HFF-Myc (cell line): ENCODE results near the gene SPEF1.
A peak's percentile ranks its signal among the peaks of the same experiment; 100 is the strongest.

ENCODE experiments used
- DNase-seq: peaks from one replicate; pipeline ENCODE4 v3.0.0-alpha.2; 2011; ENCODE audit warnings: low read depth; ENCODE audit errors: extremely low read depth
- H3K4me3 ChIP-seq: replicated peaks from 2 replicates; pipeline ENCODE4 v1.5.1; 2011; ENCODE audit warnings: low read depth, mild to moderate bottlenecking, control low read depth, low read length
- TF ChIP-seq, protein P1 (sequence below): IDR thresholded peaks from 2 replicates; pipeline ENCODE4 v1.5.1; 2012; ENCODE audit warnings: mild to moderate bottlenecking, low read depth, low read length, control low read depth; ENCODE audit errors: missing control alignments

The SPEF1 gene

DNA sequence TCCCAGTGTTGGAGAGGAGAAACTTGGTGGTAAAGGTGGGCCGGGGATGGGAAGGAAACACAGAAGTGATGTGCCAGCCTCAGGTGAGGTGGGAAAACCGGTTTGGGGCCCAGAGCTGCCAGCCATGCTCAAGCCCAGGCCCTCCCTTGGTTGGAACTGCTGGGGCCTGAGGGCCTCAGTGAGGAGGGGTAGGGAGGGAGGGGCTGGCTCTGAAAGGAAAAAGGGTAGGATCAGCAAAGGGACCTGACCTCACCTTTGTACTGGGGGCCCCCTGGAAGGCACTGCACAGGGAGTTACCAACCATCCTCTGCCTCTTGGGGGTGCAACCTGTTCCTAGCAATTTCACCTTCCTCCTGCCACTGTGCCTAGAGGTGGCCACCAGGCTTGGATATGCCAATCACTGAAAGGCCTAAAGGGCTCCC is 1.8 kb upstream of the SPEF1 start:
- TF ChIP-seq, protein P1, sequence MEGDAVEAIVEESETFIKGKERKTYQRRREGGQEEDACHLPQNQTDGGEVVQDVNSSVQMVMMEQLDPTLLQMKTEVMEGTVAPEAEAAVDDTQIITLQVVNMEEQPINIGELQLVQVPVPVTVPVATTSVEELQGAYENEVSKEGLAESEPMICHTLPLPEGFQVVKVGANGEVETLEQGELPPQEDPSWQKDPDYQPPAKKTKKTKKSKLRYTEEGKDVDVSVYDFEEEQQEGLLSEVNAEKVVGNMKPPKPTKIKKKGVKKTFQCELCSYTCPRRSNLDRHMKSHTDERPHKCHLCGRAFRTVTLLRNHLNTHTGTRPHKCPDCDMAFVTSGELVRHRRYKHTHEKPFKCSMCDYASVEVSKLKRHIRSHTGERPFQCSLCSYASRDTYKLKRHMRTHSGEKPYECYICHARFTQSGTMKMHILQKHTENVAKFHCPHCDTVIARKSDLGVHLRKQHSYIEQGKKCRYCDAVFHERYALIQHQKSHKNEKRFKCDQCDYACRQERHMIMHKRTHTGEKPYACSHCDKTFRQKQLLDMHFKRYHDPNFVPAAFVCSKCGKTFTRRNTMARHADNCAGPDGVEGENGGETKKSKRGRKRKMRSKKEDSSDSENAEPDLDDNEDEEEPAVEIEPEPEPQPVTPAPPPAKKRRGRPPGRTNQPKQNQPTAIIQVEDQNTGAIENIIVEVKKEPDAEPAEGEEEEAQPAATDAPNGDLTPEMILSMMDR = no peak
- H3K4me3 ChIP-seq = peak overlapping the region; percentile 72
- DNase-seq = no peak

DNA sequence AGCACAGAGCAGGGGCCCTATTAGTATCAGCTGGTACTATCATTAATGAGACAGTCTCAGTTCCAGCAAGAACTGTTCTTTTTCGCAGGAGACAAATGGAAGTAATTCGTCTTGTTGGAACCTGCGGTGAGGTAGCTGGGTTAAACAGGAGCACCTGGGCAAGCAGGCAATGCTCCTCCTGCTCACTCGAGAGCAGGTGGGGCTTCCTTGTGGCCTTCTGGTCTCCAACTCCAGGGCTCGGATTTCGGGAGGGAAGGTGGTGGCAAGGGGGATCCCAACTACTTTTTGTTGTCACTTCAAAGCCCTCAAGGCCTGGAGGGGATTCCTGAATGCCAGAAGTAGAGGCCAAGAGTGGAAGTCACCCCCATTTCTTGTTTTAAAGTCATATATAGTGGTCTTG is 1.3 kb upstream of the SPEF1 start:
- DNase-seq = no peak
- TF ChIP-seq, protein P1 = no peak
- no peak overlapping the region for H3K4me3 ChIP-seq

DNA sequence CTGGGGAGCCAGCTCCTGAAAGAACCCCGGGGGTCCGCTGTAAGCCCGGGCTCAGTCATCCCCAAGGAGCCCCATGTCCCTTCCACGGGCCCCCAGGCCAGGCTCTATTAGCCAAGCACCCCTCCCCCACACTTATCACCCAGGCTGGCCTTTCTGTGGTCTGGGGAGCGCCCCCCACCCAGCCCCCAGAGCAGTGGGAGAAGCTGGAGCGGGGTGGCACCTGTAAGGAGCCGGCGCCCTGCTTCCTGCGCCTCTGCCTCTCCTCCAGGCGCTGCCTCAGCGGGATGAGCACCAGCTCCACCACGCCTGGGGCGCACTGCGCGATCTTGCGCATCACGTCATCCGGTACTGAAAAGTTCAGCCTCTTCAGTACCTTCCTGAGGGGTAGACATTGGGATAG is 2.3 kb downstream of the SPEF1 start:
- no peak overlapping the region for H3K4me3 ChIP-seq
- TF ChIP-seq, protein P1 = no peak
- DNase-seq = no peak

DNA sequence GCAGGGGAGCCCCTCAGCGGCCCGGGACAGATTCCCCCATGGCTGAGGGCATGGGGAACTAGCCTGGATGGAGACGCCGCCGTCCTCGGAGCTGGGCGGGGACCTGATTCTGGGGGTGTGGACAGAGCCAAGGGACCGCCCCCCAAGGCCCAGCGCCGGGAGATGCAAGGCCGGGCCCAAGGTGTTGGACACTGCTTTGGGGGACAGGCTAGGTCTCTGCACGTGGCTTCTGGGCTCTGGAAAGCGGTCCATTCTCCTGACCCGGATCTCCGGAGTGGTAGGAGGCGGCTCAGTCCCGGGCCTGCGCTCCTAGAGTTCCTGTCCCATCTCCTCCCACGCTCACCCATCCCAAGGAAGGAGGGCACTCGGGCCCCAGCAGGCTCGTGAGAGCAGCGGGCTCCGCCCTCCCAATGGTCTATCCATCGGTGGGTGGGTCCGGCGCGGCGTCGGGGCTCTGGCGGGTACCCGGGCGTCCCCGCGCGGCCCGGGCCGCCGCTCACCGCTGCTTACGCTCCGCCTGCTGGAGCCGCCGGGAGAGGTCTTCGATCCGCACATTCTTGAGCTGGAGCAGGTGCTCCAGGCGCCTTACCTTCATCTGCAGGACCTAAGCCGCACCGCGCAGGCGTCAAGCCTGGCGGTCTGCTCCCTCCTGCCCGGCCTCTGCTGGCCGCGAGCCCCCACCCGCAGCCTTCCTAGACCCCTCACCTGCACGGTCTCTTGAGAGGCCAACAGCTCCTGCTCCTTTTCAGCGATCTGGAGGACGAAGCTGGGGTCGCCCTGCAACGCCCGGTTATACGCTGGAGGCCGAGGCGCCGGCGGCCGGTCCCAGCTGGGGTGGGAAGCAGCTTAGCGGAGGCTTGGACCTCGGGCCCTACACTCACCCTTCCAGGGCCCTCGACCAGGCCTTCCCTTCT is 3.3 kb downstream of the SPEF1 start:
- peak overlapping the region; percentile 44 for H3K4me3 ChIP-seq
- DNase-seq = no peak
- TF ChIP-seq, protein P1 = no peak

DNA sequence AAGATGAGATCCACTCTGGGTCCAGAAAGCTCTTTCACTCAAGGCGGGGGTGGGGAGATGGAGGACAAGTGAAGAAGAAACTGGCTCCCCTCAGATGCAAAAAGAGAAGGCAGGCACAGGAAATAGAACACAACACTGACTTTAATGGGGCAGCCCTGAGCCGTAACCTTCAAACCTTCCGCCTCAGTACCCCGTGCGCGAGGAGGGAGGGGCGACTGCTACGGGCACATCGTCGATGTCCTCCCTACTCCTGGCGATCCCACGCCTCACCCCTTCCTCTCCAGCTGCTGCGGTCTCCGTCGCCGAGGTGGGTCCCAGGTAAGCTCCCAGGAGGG is 3.9 kb downstream of the SPEF1 start:
- TF ChIP-seq, protein P1 = no peak
- no peak for DNase-seq
- peak overlapping the region; percentile 44 for H3K4me3 ChIP-seq

DNA sequence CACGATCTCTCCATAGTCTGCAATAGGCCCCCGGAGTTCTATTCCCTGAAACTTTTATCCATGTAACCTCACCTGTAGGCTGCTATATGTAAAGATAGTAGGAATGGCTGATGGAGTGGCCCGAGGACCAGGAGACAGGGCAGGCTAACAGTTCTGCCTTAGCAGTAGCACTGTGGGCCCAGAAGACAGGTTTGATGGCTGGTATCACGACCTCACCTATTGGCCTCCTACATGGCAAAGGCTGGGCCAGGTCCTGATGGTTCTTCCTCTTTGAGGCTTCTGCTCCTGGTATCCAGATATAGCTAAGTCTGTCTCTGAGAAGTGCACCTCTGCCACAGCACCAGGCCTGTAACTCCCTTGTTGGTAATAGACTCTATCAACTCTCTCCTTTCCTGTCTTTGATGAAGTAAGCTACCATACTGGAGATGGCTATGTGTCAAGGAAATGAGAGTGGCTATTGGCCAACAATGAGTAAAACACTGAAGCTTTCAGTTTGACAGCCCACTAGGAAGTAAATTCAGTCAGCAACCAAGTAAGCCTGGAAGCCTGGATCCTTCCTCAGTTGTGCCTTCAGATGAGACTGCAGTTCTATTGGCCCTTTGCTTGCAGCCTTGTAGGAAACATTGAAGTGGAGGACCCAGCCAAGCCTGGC is 5.7 kb downstream of the SPEF1 start:
- DNase-seq = no peak
- TF ChIP-seq, protein P1 = no peak
- H3K4me3 ChIP-seq = no peak overlapping the region
